Measurements from ENCODE around the gene GJA4.

Gene GJA4

DNA sequence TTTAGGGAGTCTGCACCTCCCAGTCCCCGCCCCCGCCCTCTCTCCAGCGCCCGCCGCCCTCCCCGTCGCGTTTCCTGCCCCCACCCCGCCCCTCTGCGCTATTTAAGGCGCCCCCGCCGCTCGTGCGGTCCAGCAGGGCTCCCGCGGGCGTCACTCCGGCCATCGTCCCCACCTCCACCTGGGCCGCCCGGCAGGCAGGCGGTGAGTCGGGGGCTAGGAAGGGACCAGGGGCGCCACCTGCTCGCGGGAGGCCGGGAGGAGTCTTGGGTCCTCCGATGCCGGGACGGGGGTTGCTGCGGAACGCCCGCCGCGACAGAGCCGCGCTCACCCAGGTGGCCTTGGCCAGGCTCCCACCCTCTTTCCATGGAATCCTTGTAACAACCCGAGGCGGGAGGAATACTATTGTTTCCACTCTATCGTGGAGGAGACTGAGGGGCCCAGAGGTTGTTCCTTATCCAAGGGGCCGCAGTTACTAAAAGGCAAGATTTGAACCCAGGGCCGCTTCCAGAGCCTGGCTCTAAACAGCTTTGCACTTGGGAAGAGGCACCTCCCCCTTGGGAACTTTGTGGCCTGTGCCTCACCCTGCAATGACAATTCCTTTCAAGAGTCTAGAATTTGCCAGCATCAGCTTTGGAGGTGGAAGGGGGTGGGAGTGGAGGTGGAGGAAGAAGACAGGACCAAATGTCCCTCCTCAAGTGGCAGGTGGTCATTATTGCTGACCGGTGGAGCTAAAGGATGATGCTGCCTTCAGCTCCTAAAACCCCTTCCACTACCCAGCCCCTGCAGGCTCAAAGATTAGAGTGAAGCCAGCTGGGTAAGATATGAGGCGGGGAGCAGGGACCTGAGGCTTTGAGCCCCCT lies at the start of gene GJA4:
Gene GJA4 (plus strand): TSS at position 132 of the 860 bp plus-strand sequence. CDS start 1,215 bp downstream, outside the sequence.
- DNase-seq (ENCODE audit: low spot score), result no peak

DNA sequence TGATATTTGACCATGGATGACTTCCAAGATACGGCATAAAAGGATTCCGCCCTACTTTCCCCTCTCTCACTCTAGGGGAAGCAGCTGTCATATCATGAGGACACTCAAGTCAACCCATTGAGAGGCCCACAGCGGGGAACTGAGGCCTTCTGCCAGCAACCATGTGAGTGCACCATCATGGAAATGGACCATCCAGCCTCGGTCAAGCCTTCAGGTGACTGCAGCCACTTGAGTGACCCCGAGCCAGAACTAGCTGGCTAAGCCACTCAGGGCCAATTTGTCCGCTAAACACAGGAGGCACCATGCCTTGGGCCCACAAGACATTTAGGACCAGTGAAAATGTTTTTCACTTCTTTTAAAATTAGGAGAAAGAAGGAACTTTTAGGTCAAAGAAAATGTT lies 49.0 kb upstream of the GJA4 start:
- no peak for DNase-seq (ENCODE audit: low spot score)

DNA sequence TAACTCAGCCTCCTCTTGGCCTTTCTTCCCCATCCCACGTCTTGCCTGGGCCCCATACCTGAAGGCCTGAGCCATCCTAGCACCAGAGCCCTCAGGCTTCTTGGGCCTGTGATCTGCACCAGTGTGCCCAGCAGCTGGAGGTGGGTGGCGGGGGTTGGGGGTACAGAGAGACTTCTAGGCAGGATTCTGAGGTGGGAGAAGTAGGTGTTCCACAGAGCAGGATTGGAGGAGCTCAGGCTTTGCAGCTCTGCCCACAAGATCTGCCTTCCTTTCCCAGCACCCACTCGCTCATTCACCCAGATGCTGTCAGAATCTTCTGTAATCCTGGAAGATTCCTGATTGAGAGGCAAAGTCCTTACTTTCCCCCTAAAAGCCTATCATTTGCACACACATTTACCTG lies 47.9 kb upstream of the GJA4 start:
- DNase-seq (ENCODE audit: low spot score), result no peak

DNA sequence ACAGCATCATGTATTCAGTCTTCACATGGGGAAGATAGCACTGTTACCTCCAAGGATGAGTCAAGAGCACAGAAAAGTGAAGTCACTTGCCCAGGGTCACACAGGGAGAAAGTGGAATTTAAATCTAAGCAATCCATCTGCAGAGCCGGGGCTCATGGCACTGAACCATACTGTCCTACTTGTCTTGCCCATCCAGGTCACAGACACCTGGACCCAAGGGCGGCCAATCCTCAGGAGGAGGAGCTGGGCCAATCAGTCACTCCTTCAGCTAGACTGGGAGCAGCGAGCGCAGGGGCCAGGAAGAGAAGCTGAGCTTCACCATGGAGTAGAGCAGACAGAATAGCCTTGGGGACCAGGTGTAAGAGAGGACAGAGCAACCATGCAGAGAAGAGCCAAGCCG lies 47.1 kb upstream of the GJA4 start:
- no peak for DNase-seq (ENCODE audit: low spot score)

DNA sequence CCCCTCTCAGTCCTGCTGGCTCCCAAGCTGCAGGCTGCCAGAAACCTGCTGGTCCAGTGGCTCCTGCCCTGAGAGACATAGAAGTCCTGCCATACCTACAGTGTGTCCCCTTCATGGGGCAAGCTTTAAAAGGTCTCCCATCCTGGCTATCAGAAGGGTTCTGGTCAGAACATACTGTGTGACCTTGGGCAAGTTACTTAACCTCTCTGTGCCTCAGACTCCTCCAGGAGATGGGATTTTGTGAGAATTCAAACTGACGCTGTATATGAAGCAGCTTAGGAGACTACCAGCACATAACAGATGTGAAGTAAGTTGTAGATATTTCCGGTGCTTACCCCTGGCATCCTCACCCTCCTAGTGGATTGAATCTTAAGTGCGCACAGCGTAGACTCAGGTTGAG lies 46.7 kb upstream of the GJA4 start:
- DNase-seq (ENCODE audit: low spot score), result no peak

DNA sequence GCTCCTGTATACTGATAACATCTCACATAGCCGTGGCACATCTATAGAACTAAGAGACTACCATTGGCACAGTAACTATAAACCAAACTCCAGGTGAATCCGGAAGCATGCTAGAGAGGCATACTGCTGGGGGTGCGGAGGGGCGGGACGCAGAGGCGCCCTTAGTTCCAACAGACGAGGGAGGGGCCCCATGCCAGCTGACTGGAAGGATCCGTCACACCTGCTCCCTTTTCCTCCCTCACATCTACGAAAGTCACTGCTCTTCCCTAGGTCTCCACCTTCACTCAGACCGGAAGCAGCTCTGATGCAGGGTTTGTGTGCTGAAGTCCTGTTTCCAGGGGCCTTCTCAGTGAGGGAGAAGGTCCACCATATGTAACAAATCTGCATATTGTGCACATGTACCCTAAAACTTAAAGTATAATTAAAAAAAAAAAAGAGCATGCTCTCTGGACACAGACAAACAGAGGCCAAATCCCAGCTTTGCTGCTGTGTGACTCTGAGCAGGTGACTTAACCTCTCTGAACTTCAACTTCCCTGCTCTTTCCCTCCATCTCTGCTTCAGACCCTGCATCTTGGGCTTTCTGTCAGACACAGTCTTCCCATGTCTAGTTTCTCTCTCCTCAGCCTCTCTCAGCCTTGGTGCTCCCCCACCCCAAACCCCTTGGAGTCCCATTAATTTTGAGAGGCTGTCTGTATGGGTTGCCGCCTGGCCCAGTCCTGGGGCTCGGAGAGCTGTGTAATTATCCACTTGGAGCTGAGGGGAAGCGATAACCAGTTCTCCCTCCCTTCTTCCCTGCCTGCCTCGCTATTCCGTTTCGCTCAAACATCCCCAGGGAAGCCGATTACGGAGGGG lies 45.8 kb upstream of the GJA4 start:
- no peak for DNase-seq (ENCODE audit: low spot score)

DNA sequence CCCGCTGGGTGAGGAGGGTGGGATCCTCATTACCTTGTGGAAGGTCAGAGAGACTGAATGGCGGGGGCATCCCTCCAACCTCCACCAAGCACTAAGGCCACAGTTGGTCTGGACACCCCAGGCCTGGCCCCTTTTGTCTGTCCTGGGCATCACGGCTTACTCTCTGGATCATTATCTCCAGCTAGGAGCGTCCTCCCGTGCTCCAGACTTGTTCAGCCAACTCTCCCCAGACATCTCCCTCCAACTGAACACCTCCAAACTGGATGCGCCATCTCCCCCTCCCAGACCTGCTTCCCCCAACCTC lies 45.2 kb upstream of the GJA4 start:
- DNase-seq (ENCODE audit: low spot score), result no peak

DNA sequence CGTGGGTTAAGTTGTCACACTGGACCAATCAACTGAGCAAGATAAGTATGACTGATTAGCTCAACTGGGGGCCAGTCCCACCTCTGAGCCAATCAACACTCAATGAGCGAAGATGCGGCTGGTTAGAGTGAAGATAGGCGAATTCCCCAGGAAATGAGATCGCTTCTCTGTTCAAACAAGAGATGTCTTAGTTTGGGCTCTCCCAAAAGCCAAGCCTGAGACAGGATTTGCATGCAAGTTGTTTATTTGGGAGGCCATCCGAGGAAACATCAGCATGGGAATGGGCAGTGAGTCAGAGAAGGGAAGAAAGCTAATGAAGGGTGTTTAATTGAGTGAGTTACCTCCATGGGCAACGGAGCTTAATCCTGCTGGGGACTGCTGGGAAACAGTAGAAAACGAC lies 42.8 kb upstream of the GJA4 start:
- DNase-seq (ENCODE audit: low spot score), result peak; percentile 20

DNA sequence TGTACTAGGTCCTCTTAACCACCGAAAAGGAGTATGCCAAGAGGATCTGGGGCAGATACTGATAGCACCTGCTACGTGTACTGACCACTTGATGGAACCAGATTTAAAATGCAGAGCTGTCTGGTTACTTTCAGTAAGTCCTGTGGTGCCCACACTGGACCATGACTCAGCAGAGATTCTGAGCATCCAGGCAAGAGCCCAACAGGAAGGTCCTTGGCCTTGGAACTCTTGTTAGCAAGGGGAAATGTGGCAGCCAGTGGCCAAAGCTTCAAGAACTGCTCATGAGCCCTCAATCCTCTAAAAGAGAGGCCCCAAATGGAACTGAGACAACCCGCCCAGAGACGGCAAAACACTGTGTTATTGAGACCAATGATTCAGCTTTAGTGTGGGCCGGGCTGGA lies 42.2 kb upstream of the GJA4 start:
- DNase-seq (ENCODE audit: low spot score), result no peak

DNA sequence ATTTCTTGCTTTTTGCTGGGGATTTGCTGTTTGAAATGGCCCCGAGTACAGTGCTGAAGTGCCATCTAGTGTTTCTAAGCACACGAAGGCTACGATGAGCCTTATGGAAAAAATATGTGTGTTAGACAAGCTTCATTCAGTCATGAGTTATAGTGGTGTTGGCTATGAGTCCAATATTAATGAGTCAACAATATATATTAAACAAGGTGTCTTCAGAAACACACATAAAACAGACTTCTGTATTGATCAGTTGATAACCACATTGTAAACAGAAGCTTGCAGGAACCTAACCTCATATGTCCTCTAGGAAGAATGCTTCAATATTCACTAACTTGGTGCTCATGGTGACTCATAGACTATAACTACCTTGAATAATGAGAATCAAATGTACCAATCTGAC lies 39.6 kb upstream of the GJA4 start:
- peak; percentile 52 for DNase-seq (ENCODE audit: low spot score)

DNA sequence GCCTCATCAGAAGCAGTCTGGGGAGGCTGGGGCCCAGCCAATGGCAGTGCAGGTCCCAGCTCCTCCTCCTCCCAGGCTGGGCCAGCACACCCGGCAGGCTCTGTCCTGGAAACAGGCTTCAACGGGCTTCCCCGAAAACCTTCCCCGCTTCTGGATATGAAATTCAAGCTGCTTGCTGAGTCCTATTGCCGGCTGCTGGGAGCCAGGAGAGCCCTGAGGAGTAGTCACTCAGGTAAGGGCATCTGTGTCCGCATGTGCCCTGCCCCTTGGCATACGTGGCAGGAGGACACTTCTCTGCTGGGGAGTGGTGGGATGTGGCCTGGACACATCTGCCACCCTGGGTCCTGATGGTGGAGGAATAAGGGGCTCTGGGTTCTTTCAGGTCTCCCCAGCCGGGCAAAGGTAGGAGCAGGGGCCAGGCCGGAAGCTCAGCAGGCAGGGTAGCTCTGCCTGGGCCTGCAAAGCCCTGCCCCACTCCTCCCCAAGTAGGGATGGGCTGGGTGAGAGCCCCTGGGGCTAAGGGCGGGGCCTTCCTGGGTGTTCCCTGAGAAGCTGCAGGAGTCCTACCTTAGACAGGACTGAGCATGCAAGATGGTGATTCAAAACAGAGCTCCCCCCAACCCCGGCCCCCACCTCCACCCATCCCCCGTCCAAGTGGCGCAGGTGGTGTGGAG lies 37.7 kb upstream of the GJA4 start, which contains the start of gene GJB5:
Gene GJB5 (plus strand): TSS at position 84 of the 674 bp plus-strand sequence. CDS start 2,284 bp downstream, outside the sequence.
- DNase-seq (ENCODE audit: low spot score), result no peak

DNA sequence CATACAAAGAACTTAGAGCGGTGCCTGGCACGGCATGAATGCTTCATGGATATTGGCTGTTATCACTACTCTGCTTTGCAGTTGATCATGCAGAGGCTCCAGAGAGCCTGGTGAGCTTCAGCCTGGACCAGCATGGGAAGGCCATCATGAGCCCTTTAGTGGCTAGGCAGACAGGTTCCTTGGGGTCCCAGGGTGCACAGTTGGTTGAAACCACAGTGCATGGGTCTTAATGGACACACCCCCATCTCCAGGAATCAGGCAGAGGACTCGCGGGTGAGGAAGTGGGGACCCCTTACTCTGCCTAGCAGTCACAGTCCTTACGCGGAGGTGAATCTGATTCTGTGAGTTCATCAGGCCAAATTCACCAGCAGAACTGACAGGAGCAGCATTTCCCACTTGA lies 36.8 kb upstream of the GJA4 start:
- DNase-seq (ENCODE audit: low spot score), result no peak

DNA sequence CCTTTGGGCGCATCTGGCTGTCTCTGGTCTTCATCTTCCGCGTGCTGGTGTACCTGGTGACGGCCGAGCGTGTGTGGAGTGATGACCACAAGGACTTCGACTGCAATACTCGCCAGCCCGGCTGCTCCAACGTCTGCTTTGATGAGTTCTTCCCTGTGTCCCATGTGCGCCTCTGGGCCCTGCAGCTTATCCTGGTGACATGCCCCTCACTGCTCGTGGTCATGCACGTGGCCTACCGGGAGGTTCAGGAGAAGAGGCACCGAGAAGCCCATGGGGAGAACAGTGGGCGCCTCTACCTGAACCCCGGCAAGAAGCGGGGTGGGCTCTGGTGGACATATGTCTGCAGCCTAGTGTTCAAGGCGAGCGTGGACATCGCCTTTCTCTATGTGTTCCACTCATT lies 35.4 kb upstream of the GJA4 start:
- DNase-seq (ENCODE audit: low spot score), result no peak

DNA sequence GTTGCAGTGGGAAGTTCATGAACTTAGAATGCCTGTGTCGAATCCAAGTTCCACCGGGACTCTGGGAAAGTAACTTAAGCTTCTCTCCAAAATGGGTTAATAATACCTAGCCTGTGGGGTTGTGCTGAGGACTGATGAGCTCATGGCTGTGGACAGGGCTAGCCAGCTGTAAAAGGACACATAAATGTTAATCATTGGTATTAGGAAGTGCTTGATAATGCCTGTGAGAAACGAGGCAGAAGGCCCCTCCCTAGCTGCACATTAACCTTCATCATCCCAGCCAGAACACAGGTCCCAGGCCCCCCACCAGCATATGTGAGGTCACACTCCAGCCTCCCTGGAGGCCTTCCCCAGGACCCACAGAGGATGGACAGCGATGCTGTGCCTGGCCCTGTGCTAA lies 34.0 kb upstream of the GJA4 start:
- peak; percentile 94 for DNase-seq (ENCODE audit: low spot score)

DNA sequence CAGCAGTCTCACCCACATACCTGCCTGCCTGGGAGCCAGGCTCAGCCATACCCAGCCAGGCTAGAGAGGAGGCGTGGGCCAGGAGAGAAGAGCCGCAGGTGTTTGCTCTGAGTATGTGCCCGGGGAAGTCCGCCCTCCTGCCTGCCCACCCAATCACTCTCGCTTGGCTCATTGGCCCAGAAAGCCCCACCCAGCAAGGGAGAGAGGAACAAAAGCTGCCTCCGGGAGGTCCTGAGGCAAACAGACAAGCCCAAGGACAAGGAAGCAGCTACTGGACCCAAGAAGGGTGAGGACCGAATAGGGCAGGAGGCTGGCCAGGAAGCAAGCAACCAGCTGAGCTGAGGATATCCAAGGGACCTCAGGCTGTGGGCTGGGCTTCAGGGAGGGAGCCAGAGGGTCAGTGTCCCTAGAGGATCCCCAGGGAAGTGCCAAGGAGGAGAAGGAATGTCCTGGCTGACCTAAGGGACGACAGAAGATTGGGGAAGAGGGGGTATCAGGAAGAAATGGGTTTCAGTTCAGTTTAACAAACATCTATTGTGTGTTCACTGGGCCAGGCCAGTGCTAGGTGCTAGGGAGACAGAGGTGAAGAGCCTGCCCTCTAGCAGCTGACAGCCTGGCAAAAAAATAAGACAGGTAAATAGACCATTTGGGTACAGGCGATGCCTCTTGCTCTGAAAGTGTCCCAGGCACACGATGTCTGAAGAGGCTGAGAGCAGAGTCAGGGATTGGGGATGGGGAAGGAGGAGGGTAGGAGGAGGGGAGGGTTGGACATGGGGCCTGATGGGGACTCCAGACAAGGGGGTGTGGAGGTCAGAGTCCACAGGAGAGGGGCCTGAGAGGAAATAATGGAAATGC lies 33.1 kb upstream of the GJA4 start, which contains the start of gene GJB4:
Gene GJB4 (plus strand): TSS at position 238 of the 855 bp plus-strand sequence. CDS start 1,515 bp downstream, outside the sequence.
- peak; percentile 76 for DNase-seq (ENCODE audit: low spot score)

DNA sequence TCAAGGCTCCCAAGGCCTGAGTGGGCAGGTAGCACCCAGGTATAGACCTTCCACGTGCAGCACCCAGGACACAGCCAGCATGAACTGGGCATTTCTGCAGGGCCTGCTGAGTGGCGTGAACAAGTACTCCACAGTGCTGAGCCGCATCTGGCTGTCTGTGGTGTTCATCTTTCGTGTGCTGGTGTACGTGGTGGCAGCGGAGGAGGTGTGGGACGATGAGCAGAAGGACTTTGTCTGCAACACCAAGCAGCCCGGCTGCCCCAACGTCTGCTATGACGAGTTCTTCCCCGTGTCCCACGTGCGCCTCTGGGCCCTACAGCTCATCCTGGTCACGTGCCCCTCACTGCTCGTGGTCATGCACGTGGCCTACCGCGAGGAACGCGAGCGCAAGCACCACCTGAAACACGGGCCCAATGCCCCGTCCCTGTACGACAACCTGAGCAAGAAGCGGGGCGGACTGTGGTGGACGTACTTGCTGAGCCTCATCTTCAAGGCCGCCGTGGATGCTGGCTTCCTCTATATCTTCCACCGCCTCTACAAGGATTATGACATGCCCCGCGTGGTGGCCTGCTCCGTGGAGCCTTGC lies 31.5 kb upstream of the GJA4 start:
- no peak for DNase-seq (ENCODE audit: low spot score)

DNA sequence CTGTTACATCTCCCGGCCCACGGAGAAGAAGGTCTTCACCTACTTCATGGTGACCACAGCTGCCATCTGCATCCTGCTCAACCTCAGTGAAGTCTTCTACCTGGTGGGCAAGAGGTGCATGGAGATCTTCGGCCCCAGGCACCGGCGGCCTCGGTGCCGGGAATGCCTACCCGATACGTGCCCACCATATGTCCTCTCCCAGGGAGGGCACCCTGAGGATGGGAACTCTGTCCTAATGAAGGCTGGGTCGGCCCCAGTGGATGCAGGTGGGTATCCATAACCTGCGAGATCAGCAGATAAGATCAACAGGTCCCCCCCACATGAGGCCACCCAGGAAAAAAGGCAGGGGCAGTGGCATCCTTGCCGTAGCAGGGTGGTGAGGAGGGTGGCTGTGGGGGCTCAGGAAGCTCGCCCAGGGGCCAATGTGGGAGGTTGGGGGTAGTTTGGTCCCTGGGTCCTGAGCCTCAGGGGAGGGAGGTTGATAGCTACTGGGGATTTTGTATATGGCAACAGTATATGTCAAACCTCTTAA lies 31.0 kb upstream of the GJA4 start:
- DNase-seq (ENCODE audit: low spot score), result no peak

DNA sequence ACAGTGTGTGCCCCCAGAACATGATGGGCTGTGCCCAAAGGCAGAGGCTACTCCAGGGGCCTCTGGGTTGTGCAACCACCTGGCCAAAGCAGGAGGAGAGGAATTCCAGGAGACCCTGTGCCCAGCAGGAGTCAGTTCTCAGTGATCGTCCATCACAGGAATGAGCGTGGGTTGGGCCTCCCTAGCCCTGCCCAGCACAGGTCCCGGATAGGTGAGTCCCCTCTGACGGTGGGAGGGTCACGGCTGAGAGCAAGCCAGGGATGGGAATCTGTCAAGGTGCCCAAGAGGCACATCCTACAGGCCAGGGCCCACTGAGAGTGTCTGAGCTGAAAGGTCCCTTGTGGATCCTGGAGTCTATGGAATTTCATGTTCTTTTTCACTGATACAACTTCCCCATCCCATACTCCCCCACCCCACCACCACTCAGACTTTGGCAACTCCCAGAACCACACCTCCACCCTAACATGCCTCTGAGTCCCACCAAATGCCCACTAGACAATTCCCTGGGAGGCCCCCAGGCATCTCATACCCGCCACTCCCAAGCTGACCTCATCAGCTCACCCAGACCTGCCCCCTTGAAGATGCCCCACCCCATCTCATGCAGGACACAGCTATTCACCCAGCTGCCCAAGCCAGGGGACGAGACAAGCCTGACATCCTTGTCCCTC lies 30.2 kb upstream of the GJA4 start:
- peak; percentile 58 for DNase-seq (ENCODE audit: low spot score)

DNA sequence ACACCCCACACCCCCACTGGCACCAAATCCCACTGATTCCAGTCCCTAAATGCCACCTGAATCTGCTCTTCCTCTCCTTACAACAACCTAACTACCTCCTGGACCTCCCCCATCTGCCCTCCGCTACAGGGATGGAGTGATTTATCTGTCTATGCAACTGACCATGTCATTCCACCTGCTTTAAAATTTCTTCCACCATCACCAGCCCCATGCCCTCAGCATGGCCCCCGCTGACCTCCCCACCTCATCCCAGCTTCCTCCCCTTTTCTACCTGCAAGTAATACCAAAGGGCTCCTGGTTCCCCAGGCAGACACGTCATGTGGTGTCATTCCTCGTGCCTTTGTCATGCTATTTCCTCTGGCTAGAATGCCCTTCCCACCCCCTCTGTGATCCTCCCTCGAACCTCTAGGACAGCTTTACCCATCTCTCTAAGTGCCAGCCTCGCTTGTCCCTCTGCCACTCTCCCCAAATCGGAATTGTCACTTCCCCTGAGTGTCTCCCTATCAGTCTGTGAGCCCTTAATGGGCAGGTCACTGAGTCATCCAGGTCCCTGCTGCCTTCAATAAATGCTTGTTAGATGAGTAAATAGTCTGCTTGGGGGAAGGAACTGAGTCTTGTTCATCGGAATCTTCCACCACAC lies 29.5 kb upstream of the GJA4 start:
- DNase-seq (ENCODE audit: low spot score), result peak; percentile 95

DNA sequence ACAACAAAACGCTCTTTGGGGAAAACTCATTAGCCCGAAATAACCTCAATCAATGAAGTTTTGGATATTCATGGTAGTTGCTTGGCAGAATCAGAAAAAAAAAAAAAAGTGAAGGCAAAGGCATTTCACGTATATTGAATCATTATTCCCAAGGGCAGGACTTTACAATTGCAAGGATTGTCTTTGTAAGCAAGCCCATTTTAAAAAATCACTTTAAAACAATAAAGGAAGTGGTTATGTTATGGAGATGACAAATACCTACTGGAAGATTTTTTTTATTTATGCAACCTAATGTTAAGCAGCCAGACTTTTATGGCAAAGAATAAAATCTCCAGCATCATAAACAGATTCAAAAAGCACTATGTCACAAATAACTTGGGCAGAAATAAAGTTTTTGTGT lies 23.9 kb upstream of the GJA4 start:
- no peak for DNase-seq (ENCODE audit: low spot score)
